Embryonic facial prominence (tissue), 1 donor: Measurements from ENCODE around the gene CCL22.

Source experiments
- DNase-seq: peaks from one replicate; pipeline ENCODE4 v3.0.0-alpha.2; 2016; ENCODE audit errors: extremely low spot score

Gene CCL22

GRCh38 chr16:57376313-57376818 is 17.8 kb downstream of the CCL22 start:
- DNase-seq: no peak

GRCh38 chr16:57377080-57377841 is 18.7 kb downstream of the CCL22 start:
- no peak for DNase-seq

- DNase-seq: no peak
Measured at GRCh38 chr16:57379579-57379978, 21.0 kb downstream of the CCL22 start.

GRCh38 chr16:57380671-57381462 is 22.3 kb downstream of the CCL22 start:
- no peak for DNase-seq

- DNase-seq: no peak
Measured at GRCh38 chr16:57381791-57382534, 23.4 kb downstream of the CCL22 start.

- no peak for DNase-seq
Measured at GRCh38 chr16:57382535-57383275, 24.1 kb downstream of the CCL22 start.

GRCh38 chr16:57383276-57384247 is 25.0 kb downstream of the CCL22 start:
- no peak for DNase-seq

- DNase-seq: no peak
Measured at GRCh38 chr16:57384248-57385070, 25.9 kb downstream of the CCL22 start.

GRCh38 chr16:57385083-57385482 is 26.5 kb downstream of the CCL22 start:
- no peak for DNase-seq

GRCh38 chr16:57386381-57386951 is 27.9 kb downstream of the CCL22 start:
- no peak for DNase-seq

GRCh38 chr16:57387598-57388354 is 29.2 kb downstream of the CCL22 start:
- no peak for DNase-seq

- DNase-seq: no peak
Measured at GRCh38 chr16:57388359-57389086, 29.9 kb downstream of the CCL22 start.

GRCh38 chr16:57389087-57389468 is 30.5 kb downstream of the CCL22 start:
- DNase-seq: no peak

- DNase-seq: no peak
Measured at GRCh38 chr16:57390636-57391295, 32.2 kb downstream of the CCL22 start.

- no peak for DNase-seq
Measured at GRCh38 chr16:57391300-57391699, 32.7 kb downstream of the CCL22 start.

- no peak for DNase-seq
Measured at GRCh38 chr16:57391708-57392107, 33.1 kb downstream of the CCL22 start.

GRCh38 chr16:57392694-57393093 is 34.1 kb downstream of the CCL22 start:
- no peak for DNase-seq
